HepG2 (cell line): Measurements from ENCODE around the gene NKD1. TPM values are rescaled to one million over a fixed set of nuclear protein-coding genes. Genes with fewer than 3 reads are reported as not detected.

Experiments used
- ATF6 ChIP-seq: sonication (generic); formaldehyde crosslinking; conservative IDR thresholded peaks from 2 replicates; pipeline ENCODE4 v1.4.0; 2020; ENCODE audit warnings: missing genetic modification reagents
- FOXP1 ChIP-seq, 2 experiments: fragments of 450-650 bp in 1 of 2; IDR thresholded peaks; 2 replicates each; pipeline ENCODE4 v1.6.1; 2017 to 2018; ENCODE audit warnings: antibody characterized with exemption in 1 of 2
- HNF4G ChIP-seq, 2 experiments: sonication (generic) in 1 of 2; formaldehyde crosslinking in 1 of 2; IDR thresholded peaks; 2 replicates each; pipeline versions ENCODE4 v1.4.0 to v1.6.1; 2011 to 2020; ENCODE audit warnings: borderline replicate concordance in 2 of 2, low read depth in 2 of 2, mild to moderate bottlenecking in 2 of 2, low read length in 1 of 2, missing genetic modification reagents in 1 of 2, moderate library complexity in 1 of 2
- MIER3 ChIP-seq: IDR thresholded peaks from 2 replicates; pipeline ENCODE4 v1.6.1; 2016; ENCODE audit warnings: missing compliant biosample characterization, borderline replicate concordance
- NR2F1 ChIP-seq, 2 experiments: fragments of 450-650 bp in 1 of 2; formaldehyde crosslinking in 1 of 2; IDR thresholded peaks; 2 replicates each; pipeline versions ENCODE4 v1.5.0 to v1.6.1; 2016 to 2020; ENCODE audit warnings: mild to moderate bottlenecking in 1 of 2, missing compliant biosample characterization in 1 of 2, missing genetic modification reagents in 1 of 2, moderate library complexity in 1 of 2
- PHF20 ChIP-seq: sonication (generic); formaldehyde crosslinking; IDR thresholded peaks from 2 replicates; pipeline ENCODE4 v1.5.0; 2020; ENCODE audit warnings: mild to moderate bottlenecking, missing genetic modification reagents
- RCOR2 ChIP-seq: IDR thresholded peaks from 2 replicates; pipeline ENCODE4 v1.6.1; 2016; ENCODE audit warnings: missing biosample characterization, missing genetic modification reagents
- RFX1 ChIP-seq: fragments of 450-650 bp; IDR thresholded peaks from 2 replicates; pipeline ENCODE4 v1.6.1; 2017
- SSRP1 ChIP-seq: IDR thresholded peaks from 2 replicates; pipeline ENCODE4 v1.6.1; 2016; ENCODE audit warnings: control low read depth
- TARDBP ChIP-seq: sonication (generic); formaldehyde crosslinking; IDR thresholded peaks from 2 replicates; pipeline ENCODE4 v1.8.0; 2022; ENCODE audit warnings: mild to moderate bottlenecking, missing genetic modification reagents
- TP53 ChIP-seq: sonication (generic); formaldehyde crosslinking; conservative IDR thresholded peaks from 2 replicates; pipeline ENCODE4 v1.4.0; 2020; ENCODE audit warnings: missing genetic modification reagents
- ZNF512B ChIP-seq: sonication (generic); formaldehyde crosslinking; IDR thresholded peaks from 2 replicates; pipeline ENCODE4 v1.5.1; 2020; ENCODE audit warnings: missing genetic modification reagents, mild to moderate bottlenecking, borderline replicate concordance
- ZNF639 ChIP-seq: conservative IDR thresholded peaks from 2 replicates; pipeline ENCODE4 v1.6.1; 2018; ENCODE audit warnings: missing genetic modification reagents
- ZNF891 ChIP-seq: sonication (generic); formaldehyde crosslinking; IDR thresholded peaks from 2 replicates; pipeline ENCODE4 v1.5.0; 2020; ENCODE audit warnings: mild to moderate bottlenecking, missing genetic modification reagents
- polyA plus RNA-seq, 8 experiments: library from polyadenylated mRNA; depleted of rRNA in 3 of 8; stranded (reverse) in 7 of 8; unstranded in 1 of 8; fragments of >200 nt; fragmentation: Illumina TruSeq in 4 of 8; extraction: Trizol in 4 of 8; gene quantifications; 2 replicates each; pipeline versions ENCODE4 v1.2.1 to v1.2.3, GENCODE V29; 2011 to 2016; ENCODE audit warnings: low read depth in 4 of 8, missing spikeins in 1 of 8, mixed read lengths in 1 of 8; ENCODE audit not compliant: insufficient read depth in 1 of 8
- total RNA-seq, 5 experiments: library from RNA; depleted of rRNA; stranded (reverse); fragments of >200 nt; fragmentation: Illumina TruSeq; extraction: Trizol; gene quantifications; 2 replicates each; pipeline ENCODE4 v1.2.3, GENCODE V29; 2016; ENCODE audit warnings: low read depth in 1 of 5
- TF ChIP-seq, protein P1 (sequence below): sonication (generic); formaldehyde crosslinking; IDR thresholded peaks from 2 replicates; pipeline ENCODE4 v1.4.0; 2020; ENCODE audit warnings: low read depth, missing genetic modification reagents
- TF ChIP-seq, protein P2 (sequence below): sonication (generic); formaldehyde crosslinking; IDR thresholded peaks from 2 replicates; pipeline ENCODE4 v1.5.0; 2020; ENCODE audit warnings: mild to moderate bottlenecking, missing genetic modification reagents, moderate library complexity

The NKD1 gene
- total and polyA plus RNA-seq, 2 of the 13 experiments (the other 11 are each of a cell fraction or from before 2014, with no cell fraction given): 70.4 to 121 TPM

DNA sequence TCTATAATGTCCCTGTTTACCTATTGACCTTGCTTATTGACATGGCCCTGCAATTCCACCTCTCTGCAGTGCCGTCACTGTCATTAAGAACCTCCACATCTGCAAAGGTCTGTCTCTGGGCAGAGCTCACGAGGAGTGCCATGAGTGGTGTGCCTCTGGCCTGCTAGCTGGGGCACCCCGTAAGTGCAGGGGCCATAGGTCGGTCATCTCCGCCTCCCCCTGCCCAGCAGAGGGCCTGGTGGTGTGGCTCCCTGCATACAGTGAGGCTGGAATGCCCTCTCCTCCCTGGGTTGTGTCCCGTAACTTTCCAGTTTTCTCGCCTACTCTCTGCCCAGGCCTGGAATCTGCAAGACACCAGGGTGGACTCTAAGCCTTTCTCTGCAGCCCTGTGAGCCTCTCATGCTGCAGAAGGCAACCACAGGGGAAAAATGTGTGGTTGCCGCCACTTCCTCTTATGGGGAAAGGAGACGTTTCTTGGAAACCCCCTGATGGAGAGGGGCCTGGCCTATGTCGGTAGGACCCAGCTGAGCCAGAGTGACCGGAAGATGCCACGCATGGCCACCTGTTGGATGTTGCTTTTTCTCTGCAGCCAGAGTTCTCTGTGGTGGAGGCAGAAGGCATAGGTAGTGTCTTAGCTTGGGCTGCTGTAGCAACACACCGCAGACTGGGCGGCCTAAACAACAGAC, 135.6 kb downstream of the NKD1 start (continued):
- TF ChIP-seq, protein P1, sequence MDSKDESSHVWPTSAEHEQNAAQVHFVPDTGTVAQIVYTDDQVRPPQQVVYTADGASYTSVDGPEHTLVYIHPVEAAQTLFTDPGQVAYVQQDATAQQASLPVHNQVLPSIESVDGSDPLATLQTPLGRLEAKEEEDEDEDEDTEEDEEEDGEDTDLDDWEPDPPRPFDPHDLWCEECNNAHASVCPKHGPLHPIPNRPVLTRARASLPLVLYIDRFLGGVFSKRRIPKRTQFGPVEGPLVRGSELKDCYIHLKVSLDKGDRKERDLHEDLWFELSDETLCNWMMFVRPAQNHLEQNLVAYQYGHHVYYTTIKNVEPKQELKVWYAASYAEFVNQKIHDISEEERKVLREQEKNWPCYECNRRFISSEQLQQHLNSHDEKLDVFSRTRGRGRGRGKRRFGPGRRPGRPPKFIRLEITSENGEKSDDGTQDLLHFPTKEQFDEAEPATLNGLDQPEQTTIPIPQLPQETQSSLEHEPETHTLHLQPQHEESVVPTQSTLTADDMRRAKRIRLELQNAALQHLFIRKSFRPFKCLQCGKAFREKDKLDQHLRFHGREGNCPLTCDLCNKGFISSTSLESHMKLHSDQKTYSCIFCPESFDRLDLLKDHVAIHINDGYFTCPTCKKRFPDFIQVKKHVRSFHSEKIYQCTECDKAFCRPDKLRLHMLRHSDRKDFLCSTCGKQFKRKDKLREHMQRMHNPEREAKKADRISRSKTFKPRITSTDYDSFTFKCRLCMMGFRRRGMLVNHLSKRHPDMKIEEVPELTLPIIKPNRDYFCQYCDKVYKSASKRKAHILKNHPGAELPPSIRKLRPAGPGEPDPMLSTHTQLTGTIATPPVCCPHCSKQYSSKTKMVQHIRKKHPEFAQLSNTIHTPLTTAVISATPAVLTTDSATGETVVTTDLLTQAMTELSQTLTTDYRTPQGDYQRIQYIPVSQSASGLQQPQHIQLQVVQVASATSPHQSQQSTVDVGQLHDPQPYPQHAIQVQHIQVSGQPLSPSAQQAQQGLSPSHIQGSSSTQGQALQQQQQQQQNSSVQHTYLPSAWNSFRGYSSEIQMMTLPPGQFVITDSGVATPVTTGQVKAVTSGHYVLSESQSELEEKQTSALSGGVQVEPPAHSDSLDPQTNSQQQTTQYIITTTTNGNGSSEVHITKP (CRISPR knock-in tag): no peak
- no peak for TF ChIP-seq ZNF639 (CRISPR knock-in tag)
- TF ChIP-seq, protein P2, sequence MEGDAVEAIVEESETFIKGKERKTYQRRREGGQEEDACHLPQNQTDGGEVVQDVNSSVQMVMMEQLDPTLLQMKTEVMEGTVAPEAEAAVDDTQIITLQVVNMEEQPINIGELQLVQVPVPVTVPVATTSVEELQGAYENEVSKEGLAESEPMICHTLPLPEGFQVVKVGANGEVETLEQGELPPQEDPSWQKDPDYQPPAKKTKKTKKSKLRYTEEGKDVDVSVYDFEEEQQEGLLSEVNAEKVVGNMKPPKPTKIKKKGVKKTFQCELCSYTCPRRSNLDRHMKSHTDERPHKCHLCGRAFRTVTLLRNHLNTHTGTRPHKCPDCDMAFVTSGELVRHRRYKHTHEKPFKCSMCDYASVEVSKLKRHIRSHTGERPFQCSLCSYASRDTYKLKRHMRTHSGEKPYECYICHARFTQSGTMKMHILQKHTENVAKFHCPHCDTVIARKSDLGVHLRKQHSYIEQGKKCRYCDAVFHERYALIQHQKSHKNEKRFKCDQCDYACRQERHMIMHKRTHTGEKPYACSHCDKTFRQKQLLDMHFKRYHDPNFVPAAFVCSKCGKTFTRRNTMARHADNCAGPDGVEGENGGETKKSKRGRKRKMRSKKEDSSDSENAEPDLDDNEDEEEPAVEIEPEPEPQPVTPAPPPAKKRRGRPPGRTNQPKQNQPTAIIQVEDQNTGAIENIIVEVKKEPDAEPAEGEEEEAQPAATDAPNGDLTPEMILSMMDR (CRISPR knock-in tag): peak; percentile 54
- no peak for TF ChIP-seq ATF6
- no peak for TF ChIP-seq SSRP1
- TF ChIP-seq RFX1: no peak
- TF ChIP-seq NR2F1 (CRISPR knock-in tag; IDR thresholded peaks at IDR 0.05): no peak
- TF ChIP-seq HNF4G (IDR thresholded peaks at IDR 0.05; ENCODE audit: borderline replicate concordance, low read depth, low read length): 0 out of 2 replicates have a peak, but pooled peaks have one; percentile 6
- TF ChIP-seq HNF4G (CRISPR knock-in tag; IDR thresholded peaks at IDR 0.05; ENCODE audit: borderline replicate concordance, low read depth): no peak
- no peak for TF ChIP-seq ZNF891 (CRISPR knock-in tag)
- TF ChIP-seq ZNF512B: no peak
- no peak for TF ChIP-seq RCOR2 (CRISPR knock-in tag)
- TF ChIP-seq FOXP1 (IDR thresholded peaks at IDR 0.05): no peak
- TF ChIP-seq FOXP1 (CRISPR knock-in tag; IDR thresholded peaks at IDR 0.05): peak; percentile 50; the same call in 1 of the 2 replicates
- TF ChIP-seq MIER3 (CRISPR knock-in tag): no peak
- TF ChIP-seq PHF20 (CRISPR knock-in tag): no peak
- TF ChIP-seq TARDBP (CRISPR knock-in tag): no peak
- no peak for TF ChIP-seq TP53
